ENCODE results near the gene CMTM6.

DNA sequence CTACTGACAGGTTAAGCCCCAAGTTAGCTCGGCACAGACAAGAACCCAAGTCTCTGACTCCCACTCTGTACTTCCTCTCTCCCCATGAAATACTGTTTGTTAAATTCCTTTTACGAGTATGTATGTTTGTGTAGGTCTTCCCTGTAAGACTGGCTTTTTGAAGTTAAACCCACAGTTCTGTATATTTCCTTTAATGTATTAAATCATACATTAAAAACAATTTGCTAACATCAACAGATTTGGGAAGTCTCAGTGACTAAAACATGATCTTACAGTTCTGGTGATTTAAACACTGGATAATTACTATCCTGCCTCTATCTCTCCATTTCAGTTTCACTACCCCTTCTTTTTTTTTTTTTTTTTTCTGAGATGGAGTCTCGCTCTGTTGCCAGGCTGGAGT is 4.4 kb downstream of the CMTM6 start:
- TF ChIP-seq GABPA (IDR thresholded peaks at IDR 0.05; ENCODE audit: low read depth) (no peak), CTCF (IDR thresholded peaks at IDR 0.05; ENCODE audit: insufficient read depth, low read length) (no peak), POLR2AphosphoS5 (IDR thresholded peaks at IDR 0.05; ENCODE audit: low read depth) (no peak)
